RWPE2 (cell line): ENCODE results near the gene GPR33.

Experiments used
- ATAC-seq: fragments of 200-7000 bp; cut with Tn5 transposase; 3 replicates; pipeline ENCODE4 v1.9.1; 2021; ENCODE audit warnings: low read depth
- DNase-seq: peaks from one replicate; pipeline ENCODE4 v3.0.0-alpha.2; 2020; ENCODE audit warnings: low spot score
- H3K27ac ChIP-seq: fragments of 450-650 bp; 2 replicates; pipeline ENCODE4 v1.5.1; 2017; ENCODE audit warnings: mild to moderate bottlenecking; ENCODE audit not compliant: poor library complexity, severe bottlenecking
- H3K27me3 ChIP-seq: fragments of 250-450 bp; sonication (Bioruptor Pico); 2 replicates; pipeline ENCODE4 v1.5.1; 2021; ENCODE audit warnings: mild to moderate bottlenecking, moderate library complexity; ENCODE audit not compliant: insufficient read depth, poor library complexity, severe bottlenecking
- H3K36me3 ChIP-seq: fragments of 250-450 bp; sonication (Bioruptor Pico); 2 replicates; pipeline ENCODE4 v1.5.1; 2020; ENCODE audit warnings: low read depth, mild to moderate bottlenecking, moderate library complexity
- H3K4me1 ChIP-seq: fragments of 250-450 bp; sonication (Bioruptor Pico); 2 replicates; pipeline ENCODE4 v1.5.1; 2021; ENCODE audit warnings: mild to moderate bottlenecking, moderate library complexity; ENCODE audit not compliant: insufficient read depth, poor library complexity, severe bottlenecking
- H3K4me3 ChIP-seq: fragments of 250-450 bp; sonication (Bioruptor Pico); 2 replicates; pipeline ENCODE4 v1.5.1; 2021; ENCODE audit warnings: mild to moderate bottlenecking, moderate library complexity; ENCODE audit not compliant: severe bottlenecking
- H3K9me3 ChIP-seq: fragments of 250-450 bp; sonication (Bioruptor Pico); 2 replicates; pipeline ENCODE4 v1.5.1; 2021; ENCODE audit warnings: mild to moderate bottlenecking, moderate library complexity; ENCODE audit not compliant: severe bottlenecking
- TF ChIP-seq, protein P1 (sequence below): fragments of 450-650 bp; IDR thresholded peaks from one replicate; pipeline ENCODE4 v1.5.1; 2017; ENCODE audit warnings: mild to moderate bottlenecking, moderate library complexity; ENCODE audit not compliant: poor library complexity, severe bottlenecking

Gene GPR33

DNA sequence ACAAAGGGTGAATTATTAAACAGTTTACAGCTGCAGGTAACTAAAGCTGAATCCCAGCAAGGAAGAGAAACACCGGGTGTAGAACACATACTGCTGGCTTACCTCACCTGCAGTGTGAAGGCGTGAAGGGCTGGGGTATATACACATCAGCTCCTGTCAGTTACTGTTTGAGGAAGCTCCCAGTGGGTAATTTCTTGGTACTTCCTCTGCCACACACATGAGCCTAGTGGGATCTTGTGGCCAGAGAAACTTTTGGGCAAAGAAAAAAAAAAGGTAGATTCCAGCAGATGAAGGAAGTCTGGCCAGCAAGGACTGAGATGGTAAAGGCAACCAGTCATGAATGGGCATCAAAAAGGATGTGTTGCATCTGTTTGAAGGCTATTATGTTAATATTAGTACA, 14.0 kb upstream of the GPR33 start:
- no peak overlapping the region for H3K27ac ChIP-seq
- no peaks in the 10 kb centered on the region for H3K4me1 ChIP-seq
- DNase-seq (no peak), ATAC-seq (no peak)
- TF ChIP-seq, protein P1, sequence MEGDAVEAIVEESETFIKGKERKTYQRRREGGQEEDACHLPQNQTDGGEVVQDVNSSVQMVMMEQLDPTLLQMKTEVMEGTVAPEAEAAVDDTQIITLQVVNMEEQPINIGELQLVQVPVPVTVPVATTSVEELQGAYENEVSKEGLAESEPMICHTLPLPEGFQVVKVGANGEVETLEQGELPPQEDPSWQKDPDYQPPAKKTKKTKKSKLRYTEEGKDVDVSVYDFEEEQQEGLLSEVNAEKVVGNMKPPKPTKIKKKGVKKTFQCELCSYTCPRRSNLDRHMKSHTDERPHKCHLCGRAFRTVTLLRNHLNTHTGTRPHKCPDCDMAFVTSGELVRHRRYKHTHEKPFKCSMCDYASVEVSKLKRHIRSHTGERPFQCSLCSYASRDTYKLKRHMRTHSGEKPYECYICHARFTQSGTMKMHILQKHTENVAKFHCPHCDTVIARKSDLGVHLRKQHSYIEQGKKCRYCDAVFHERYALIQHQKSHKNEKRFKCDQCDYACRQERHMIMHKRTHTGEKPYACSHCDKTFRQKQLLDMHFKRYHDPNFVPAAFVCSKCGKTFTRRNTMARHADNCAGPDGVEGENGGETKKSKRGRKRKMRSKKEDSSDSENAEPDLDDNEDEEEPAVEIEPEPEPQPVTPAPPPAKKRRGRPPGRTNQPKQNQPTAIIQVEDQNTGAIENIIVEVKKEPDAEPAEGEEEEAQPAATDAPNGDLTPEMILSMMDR, result no peak
- no peaks in the 10 kb centered on the region for H3K9me3 ChIP-seq
- H3K36me3 ChIP-seq, result no peaks in the 10 kb centered on the region
- no peak overlapping the region for H3K4me3 ChIP-seq
- H3K27me3 ChIP-seq, result no peaks in the 10 kb centered on the region

DNA sequence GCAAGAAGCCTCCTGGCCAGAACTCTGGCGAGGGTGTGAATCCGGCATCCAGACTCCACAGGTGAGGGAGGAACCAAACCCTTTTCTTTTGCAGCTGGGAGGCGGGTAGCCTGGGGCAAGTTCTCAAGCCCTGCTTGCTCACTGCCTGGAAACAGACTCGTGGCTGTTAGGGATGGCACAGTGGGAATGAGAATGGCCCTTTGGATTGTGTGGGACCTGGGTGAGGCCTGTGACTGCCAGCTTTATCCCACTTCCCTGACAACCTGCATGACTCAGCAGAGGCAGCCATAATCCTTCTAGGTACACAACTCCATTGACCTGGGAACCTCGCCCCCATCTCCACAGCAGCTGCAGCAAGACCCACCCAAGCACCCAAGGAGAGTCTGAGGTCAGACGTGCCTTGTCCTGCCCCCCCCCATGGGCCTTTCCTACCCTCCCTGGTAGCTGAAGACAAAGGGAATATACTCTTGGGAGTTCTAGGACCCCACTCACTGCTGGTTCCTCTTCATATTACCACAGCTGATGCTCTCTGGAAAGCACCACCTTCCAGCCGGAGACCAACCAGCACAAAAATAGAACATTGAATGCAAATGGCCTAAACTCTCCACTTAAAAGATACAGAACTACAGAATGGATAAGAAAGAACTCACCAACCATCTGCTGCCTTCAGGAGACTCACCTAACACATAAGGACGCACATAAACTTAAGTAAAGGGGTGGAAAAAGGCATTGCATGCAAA, 5.1 kb upstream of the GPR33 start:
- Histone ChIP-seq H3K36me3 (no peaks in the 10 kb centered on the region), H3K9me3 (no peaks in the 10 kb centered on the region), H3K4me1 (no peaks in the 10 kb centered on the region), H3K27me3 (no peaks in the 10 kb centered on the region), H3K4me3 (no peak overlapping the region), H3K27ac (no peak overlapping the region)
- DNase-seq, result no peak
- TF ChIP-seq, protein P1, result no peak
- peak; percentile 63; the same call in 2 of the 3 replicates for ATAC-seq

DNA sequence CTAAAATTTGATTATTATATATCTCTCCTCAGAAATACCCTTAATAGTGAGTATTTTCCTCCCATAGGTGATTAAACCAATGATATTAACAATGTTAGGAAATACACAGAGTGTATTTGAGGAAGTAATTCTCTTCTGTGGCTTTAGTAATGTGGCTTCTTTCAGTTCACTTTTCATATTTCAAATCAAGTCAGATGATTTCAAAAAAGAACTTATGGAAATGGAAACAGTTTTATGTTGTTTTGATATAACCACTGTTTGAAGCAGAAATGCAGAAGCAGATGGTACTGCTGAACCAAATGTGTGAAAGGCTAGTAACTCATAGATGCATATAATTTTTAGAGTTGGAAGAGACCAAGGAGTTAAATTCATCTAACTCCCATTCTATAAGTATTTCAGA, 1.9 kb upstream of the GPR33 start:
- Histone ChIP-seq H3K4me3 (no peak overlapping the region), H3K4me1 (no peaks in the 10 kb centered on the region), H3K27me3 (no peaks in the 10 kb centered on the region), H3K27ac (no peak overlapping the region), H3K36me3 (no peaks in the 10 kb centered on the region), H3K9me3 (no peaks in the 10 kb centered on the region)
- TF ChIP-seq, protein P1, result no peak
- DNase-seq, result no peak
- ATAC-seq, result no peak

DNA sequence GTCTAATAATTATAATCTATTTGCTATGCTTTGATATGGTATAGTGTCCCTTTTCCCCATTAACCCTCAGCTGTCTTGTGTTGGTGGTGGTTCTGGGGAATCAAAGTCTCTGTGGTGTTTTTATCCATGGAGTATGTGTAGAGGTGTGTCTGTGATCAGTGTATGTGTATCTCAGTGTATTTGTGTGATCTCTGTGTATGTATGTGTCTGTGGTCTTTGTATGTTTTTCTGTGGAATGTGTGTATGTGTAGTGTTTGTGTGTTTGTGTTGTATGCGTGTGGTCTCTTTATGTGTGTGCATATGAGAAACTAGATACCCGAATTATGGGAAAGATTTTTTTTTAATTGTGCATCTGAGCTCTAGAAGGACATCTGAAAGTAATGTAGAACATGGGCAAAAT, 1.1 kb downstream of the GPR33 start:
- ATAC-seq (peak; percentile 36; the same call in 1 of the 3 replicates), DNase-seq (no peak)
- H3K4me3 ChIP-seq, result no peak overlapping the region
- TF ChIP-seq, protein P1, result no peak
- H3K36me3 ChIP-seq, result no peaks in the 10 kb centered on the region
- H3K27ac ChIP-seq, result no peak overlapping the region
- H3K9me3 ChIP-seq, result no peaks in the 10 kb centered on the region
- H3K4me1 ChIP-seq, result no peaks in the 10 kb centered on the region
- no peaks in the 10 kb centered on the region for H3K27me3 ChIP-seq

DNA sequence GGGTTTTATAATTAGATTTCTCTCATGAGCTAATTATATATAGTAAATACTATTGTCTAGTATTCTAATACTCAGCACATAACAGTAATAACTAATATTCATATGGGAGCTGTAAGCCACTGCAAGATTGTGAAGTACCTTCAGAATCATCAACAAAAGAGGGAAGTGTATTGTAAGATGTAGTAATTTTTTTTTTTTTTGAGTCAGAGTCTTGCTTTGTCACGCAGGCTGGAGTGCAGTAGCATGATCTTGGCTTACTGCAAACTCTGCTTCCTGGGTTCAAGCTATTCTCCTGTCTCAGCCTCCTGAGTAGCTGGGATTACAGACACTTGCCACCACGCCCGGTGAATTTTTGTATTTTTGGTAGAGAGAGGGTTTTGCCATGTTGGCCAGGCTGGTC, 3.1 kb downstream of the GPR33 start:
- H3K9me3 ChIP-seq, result no peaks in the 10 kb centered on the region
- no peaks in the 10 kb centered on the region for H3K27me3 ChIP-seq
- no peak overlapping the region for H3K4me3 ChIP-seq
- DNase-seq (no peak), ATAC-seq (no peak)
- H3K36me3 ChIP-seq, result no peaks in the 10 kb centered on the region
- no peaks in the 10 kb centered on the region for H3K4me1 ChIP-seq
- TF ChIP-seq, protein P1, result no peak
- no peak overlapping the region for H3K27ac ChIP-seq
